PFSK-1 (cell line): ENCODE data around the gene ST8SIA4.

ENCODE experiments used
- POLR2AphosphoS5 ChIP-seq: IDR thresholded peaks from 2 replicates; pipeline ENCODE4 v1.6.1; 2012; ENCODE audit warnings: low read depth, mild to moderate bottlenecking, control low read depth, low read length, moderate library complexity
- SIN3A ChIP-seq: IDR thresholded peaks from 2 replicates; pipeline ENCODE4 v1.6.1; 2012; ENCODE audit warnings: mild to moderate bottlenecking, low read length, moderate library complexity, borderline replicate concordance; ENCODE audit not compliant: insufficient read depth
- TF ChIP-seq, protein P1 (sequence below), 2 experiments: IDR thresholded peaks; 2 replicates each; pipeline versions ENCODE4 v1.6.1 to v1.8.0; 2011 to 2012; ENCODE audit warnings: low read depth in 2 of 2, low read length in 2 of 2, control low read depth in 1 of 2, inconsistent platforms in 1 of 2, mild to moderate bottlenecking in 1 of 2, moderate library complexity in 1 of 2; ENCODE audit not compliant: insufficient read depth in 1 of 2

DNA sequence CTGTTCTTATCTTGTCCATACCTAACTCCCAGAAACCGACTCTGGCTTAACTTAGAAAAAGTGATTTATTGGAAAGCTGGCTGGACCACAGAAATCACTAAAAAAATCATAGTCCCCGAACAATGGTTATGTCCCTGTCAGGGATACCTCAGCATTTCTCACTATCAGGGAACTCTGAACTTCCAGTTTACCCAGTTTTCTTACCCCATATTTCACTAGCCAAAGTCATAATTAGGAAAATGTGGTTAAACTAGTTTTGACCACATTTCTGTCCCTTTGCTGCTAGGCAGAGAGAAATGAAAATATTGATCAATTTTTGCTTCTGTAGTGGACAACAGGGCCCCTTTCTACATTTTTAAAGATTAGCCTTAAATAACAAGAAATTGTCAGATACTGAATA lies 38.2 kb downstream of the ST8SIA4 start:
- TF ChIP-seq POLR2AphosphoS5 (no peak), SIN3A (no peak)
- TF ChIP-seq, protein P1, sequence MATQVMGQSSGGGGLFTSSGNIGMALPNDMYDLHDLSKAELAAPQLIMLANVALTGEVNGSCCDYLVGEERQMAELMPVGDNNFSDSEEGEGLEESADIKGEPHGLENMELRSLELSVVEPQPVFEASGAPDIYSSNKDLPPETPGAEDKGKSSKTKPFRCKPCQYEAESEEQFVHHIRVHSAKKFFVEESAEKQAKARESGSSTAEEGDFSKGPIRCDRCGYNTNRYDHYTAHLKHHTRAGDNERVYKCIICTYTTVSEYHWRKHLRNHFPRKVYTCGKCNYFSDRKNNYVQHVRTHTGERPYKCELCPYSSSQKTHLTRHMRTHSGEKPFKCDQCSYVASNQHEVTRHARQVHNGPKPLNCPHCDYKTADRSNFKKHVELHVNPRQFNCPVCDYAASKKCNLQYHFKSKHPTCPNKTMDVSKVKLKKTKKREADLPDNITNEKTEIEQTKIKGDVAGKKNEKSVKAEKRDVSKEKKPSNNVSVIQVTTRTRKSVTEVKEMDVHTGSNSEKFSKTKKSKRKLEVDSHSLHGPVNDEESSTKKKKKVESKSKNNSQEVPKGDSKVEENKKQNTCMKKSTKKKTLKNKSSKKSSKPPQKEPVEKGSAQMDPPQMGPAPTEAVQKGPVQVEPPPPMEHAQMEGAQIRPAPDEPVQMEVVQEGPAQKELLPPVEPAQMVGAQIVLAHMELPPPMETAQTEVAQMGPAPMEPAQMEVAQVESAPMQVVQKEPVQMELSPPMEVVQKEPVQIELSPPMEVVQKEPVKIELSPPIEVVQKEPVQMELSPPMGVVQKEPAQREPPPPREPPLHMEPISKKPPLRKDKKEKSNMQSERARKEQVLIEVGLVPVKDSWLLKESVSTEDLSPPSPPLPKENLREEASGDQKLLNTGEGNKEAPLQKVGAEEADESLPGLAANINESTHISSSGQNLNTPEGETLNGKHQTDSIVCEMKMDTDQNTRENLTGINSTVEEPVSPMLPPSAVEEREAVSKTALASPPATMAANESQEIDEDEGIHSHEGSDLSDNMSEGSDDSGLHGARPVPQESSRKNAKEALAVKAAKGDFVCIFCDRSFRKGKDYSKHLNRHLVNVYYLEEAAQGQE (IDR thresholded peaks at IDR 0.05; ENCODE audit: insufficient read depth in 1 of 2, low read depth in 2 of 2, low read length in 2 of 2): no peak
